HG02798 (cell line): ENCODE measurements around the gene DYNC1LI2.
"Not testable (repeated sequence)": the region's sequence is repeated elsewhere in the genome, so short reads cannot be mapped to it uniquely, and the experiment has no call there.

Source experiments
- ATAC-seq: cut with Tn5 transposase; IDR thresholded peaks from one replicate; pipeline ENCODE4 v1.9.1; 2021; ENCODE audit warnings: mild to moderate bottlenecking; ENCODE audit not compliant: unreplicated experiment, poor library complexity

DYNC1LI2 gene

DNA sequence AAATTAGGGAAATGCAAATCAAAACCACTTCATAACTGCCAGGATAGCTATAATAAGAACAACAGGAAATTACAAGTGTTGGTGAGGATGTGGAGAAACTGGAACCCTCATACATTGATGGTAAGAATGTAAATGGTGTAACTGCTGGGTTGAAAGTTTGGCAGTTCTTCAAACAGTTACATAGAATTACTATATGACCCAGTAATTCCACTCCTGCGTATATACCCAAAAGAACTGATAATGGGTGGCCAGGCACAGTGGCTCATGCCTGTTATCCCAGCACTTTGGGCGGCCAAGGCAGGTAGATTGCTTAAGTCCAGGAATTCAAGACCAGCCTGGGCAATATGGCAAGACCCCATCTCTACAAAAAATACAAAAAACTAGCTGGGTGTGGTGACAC lies 50.4 kb downstream of the DYNC1LI2 start:
- ATAC-seq, result no peak

DNA sequence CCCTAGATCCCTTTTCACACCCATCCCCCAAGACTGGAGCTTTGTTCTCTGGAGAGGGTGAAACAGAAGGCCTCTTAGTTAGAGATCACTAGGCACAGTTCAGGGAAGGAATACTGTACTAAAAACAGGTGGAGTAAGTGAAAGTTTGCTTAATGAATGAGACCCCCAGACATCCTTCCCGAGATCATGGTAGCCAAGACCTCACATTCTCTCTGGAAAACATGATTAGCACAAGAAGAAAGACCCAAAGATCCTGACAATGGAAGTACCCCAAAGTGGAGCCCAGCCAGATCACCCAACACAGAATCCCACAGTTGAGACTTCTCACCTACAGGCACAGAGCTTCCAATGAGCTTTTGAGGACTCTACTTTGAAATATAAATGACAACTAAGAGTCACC lies 51.5 kb downstream of the DYNC1LI2 start:
- no peak for ATAC-seq

GRCh38 chr16:66698046-66698445 lies 53.4 kb downstream of the DYNC1LI2 start:
- ATAC-seq, result no peak

GRCh38 chr16:66696669-66697630 lies 54.5 kb downstream of the DYNC1LI2 start, which contains the start of gene CMTM4:
Gene CMTM4, minus strand, starts transcription at chr16:66696743. Its CDS starts 218 bp downstream, at chr16:66696525.
- ATAC-seq, result peak; percentile 92

- peak; percentile 46 for ATAC-seq
Measured at GRCh38 chr16:66695935-66696668, 55.3 kb downstream of the DYNC1LI2 start.

- no peak for ATAC-seq
Measured at GRCh38 chr16:66695471-66695934, 55.9 kb downstream of the DYNC1LI2 start.

DNA sequence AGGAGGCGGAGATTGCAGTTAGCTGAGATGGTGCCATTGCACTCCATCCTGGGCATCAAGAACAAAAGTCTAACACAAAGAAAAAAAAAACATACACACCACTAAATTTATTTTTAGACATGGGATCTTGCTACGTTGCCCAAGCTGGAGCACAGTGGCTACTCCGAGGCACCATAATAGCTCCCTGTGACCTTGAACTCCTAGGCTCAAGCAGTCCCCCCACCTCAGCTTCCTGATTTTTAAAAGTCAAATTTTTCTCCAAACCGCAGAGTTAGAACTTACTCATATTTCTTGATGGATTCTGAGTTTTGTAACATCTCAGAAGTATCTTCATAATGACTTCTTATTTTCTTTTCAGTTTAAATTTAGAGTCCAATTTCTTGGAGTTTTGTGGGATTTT lies 58.3 kb downstream of the DYNC1LI2 start:
- no peak for ATAC-seq

DNA sequence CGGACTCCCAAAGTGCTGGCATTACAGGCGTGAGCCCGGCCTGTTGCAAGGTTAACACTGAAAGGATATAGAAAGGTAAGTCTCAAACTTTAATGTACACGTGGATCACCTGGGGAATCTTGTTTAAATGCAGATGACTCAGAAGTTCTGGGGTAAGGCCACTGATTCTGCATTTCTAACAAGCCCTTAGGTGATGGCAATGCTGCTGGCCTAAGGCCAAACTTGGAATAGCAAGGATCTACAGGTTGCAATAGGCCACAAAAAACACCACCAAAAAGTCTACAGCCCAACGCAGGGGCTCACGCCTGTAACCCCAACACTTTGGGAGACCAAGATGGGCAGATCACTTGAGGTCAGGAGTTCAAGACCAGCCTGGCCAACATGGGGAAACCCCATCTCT lies 59.1 kb downstream of the DYNC1LI2 start:
- ATAC-seq, result no peak

DNA sequence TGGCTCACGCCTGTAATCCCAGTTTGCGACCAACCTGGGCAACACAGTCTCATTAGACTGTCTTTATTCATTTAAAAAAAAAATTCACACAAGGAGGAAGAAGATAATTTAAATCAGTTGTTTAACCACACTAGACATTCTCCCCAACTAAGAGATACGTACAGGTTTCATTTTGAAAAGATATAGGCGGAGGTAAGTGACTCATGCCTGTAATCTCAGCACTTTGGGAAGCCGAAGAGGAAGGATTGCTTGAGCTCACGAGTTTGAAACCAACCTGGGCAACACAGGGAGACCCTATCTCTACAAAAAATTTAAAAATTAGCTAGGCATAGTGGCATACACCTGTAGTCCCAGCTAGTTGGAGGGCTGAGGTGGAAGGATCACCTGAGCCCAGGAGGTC lies 60.2 kb downstream of the DYNC1LI2 start:
- ATAC-seq, result no peak

- ATAC-seq, result no peak
Measured at GRCh38 chr16:66690106-66690847, 61.1 kb downstream of the DYNC1LI2 start.

DNA sequence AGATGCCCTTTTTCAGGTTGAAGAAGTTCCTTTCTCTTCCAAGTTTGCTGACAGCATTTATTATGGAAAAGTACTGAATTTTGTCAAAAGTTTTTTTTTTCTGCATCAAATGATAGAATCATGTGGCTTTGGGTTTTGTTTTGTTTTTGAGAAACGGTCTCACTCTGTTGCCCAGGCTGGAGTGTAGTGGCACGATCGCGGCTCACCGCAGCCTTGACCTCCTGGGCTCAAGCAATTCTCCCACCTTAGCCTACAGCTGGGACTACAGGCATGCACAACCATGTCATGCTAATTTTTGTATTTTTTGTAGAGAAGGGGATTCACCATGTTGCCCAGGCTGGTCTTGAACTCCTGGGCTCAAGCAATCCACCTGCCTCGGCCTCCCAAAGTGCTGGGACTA lies 62.1 kb downstream of the DYNC1LI2 start:
- ATAC-seq, result no peak

DNA sequence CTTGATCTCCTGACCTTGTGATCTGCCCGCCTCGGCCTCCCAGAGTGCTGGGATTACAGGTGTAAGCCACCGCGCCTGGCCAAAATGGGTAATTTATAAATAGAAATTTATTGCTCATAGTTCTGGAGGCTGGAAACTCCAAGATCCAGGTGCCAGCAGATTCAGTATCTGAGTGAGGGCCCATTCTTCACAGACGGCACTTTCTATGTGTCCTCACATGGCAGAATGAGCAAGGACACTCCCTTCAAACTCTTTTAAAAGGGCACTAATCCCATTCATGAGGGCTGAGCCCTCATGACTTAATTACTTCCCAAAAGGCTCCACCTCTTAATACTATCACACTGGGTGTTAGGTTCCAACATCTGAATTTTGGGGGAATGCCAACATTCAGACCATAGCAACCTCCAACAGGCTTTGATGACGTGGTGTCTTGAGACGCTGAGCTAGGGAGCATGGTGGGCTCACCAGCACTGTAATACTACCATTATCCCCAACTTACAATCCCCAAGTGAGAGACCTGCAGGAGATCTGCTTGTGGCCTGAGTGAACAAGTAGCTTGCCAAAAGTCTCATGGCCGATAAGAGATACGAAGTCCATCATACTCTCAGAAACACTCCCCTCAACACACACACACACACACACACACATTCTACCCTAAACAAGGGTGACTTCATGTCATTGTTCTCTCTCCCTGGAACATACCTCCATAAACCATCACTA lies 63.3 kb downstream of the DYNC1LI2 start:
- no peak for ATAC-seq

- not testable (repeated sequence) for ATAC-seq
Measured at GRCh38 chr16:66685501-66686115, 65.8 kb downstream of the DYNC1LI2 start.

GRCh38 chr16:66682271-66682670 lies 69.1 kb downstream of the DYNC1LI2 start:
- ATAC-seq, result no peak

DNA sequence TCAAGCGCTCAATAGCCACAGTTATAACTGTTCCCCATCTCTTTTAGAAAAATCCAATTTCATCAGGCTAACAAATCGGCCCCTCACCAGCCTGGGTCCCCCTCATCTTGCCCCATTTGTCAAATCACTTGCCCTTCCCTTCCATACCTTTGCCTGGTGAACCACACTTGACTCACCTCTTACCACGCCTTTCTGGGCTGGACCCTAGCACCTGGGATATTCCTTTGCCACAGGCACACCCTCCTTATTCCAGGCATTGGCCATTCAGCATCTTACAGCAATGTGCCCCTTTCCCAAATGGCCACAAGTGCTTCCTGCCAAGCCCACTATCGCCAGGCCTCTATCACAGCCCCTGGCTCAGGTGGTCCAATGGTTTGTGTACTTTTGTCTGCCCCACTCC lies 69.7 kb downstream of the DYNC1LI2 start:
- no peak for ATAC-seq

DNA sequence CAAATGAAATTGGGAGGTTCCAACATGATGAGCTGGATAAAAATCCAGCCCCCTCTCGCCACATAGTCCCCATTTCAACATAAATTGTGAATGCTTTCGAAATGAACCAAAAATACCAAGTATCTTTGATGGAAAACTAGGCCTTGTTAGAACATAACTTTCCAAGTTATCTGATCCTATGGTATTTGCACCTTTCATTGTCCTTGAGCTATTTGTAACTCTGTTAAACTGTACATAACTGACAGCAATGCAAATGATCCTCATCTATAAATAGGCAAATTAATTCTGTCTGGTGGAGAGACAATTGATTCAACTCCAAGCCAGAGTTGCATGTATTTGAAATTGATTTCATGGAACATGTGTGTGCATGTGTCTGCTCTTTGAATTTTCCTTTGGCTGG lies 73.1 kb downstream of the DYNC1LI2 start:
- no peak for ATAC-seq

- ATAC-seq, result no peak
Measured at GRCh38 chr16:66677836-66678235, 73.6 kb downstream of the DYNC1LI2 start.

DNA sequence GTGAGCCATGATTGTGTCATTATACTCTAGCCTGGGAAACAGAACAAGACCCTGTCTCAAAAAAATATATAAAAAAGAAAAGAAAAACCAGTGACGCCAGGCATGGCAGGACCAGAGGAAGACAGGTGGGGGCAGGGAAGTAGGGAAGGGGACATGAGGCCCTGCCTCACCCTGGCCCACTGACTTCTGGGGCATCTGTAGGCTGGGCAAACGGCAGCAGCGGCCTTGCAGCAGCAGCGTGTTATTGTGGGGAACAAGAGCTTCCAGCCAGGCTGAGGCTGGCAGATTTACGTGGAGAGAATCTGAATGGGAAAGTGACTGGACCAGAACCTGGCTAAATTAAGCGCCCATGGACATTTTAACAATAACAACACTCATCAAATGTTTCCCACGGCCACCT lies 74.2 kb downstream of the DYNC1LI2 start:
- ATAC-seq, result no peak

DNA sequence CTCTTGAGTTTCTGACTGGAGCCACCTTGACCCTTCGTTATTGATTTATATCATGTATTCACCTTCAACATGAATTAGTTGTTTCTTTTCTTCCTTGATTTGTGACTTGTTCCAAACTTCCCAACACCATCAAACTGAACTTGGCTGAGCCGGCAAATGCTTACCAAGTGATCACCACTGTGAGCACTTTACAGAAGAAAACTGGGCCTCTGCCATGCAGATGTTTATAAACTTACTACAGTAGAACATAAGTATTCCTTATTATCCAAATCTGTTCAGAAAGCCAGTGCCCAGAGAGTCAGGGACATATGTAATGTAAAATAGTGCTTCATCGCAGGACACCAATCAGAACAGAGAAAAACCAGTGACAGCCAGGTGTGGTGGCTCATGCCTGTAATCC lies 74.8 kb downstream of the DYNC1LI2 start:
- ATAC-seq, result no peak
